ENCODE data around the gene PSME1.

PSME1 gene

GRCh38 chr14:24150567-24150966, 14.6 kb downstream of the PSME1 start:
- Histone ChIP-seq H3K79me2 (ENCODE audit: insufficient read depth, low read depth) (peaks cover 11% of the 10 kb centered on the region; the same call in 1 of the 2 replicates), H3K27ac (no peak overlapping the region)

GRCh38 chr14:24150993-24151392, 15.0 kb downstream of the PSME1 start:
- Histone ChIP-seq H3K79me2 (ENCODE audit: insufficient read depth, low read depth) (peaks cover 7% of the 10 kb centered on the region; the same call in 1 of the 2 replicates), H3K4me2 (no peak overlapping the region), H3K27me3 (ENCODE audit: insufficient read depth, low read depth) (no peaks in the 10 kb centered on the region), H4K20me1 (ENCODE audit: insufficient read depth) (no peaks in the 10 kb centered on the region), H3K4me1 (ENCODE audit: low read depth, poor library complexity, severe bottlenecking) (no peaks in the 10 kb centered on the region), H2AFZ (ENCODE audit: low read depth) (no peak overlapping the region), H3K4me3 (IDR thresholded peaks at IDR 0.05; ENCODE audit: insufficient read depth, low read depth, low read length) (no peak overlapping the region), H3K9ac (no peak overlapping the region), H3K36me3 (ENCODE audit: insufficient read depth) (no peaks in the 10 kb centered on the region), H3K27ac (no peak overlapping the region)
- no peak for TF ChIP-seq CTCF (conservative IDR thresholded peaks at IDR 0.05; ENCODE audit: low read depth, low read length)

More at GRCh38 chr14:24150567-24150966, 14.6 kb downstream of the PSME1 start:
- Histone ChIP-seq H3K4me3 (IDR thresholded peaks at IDR 0.05; ENCODE audit: insufficient read depth, low read depth, low read length) (no peak overlapping the region), H3K36me3 (ENCODE audit: insufficient read depth) (no peaks in the 10 kb centered on the region), H4K20me1 (ENCODE audit: insufficient read depth) (no peaks in the 10 kb centered on the region), H3K27me3 (ENCODE audit: insufficient read depth, low read depth) (no peaks in the 10 kb centered on the region), H3K4me1 (ENCODE audit: low read depth, poor library complexity, severe bottlenecking) (peaks cover 2% of the 10 kb centered on the region), H3K4me2 (no peak overlapping the region), H3K9ac (no peak overlapping the region), H2AFZ (ENCODE audit: low read depth) (no peak overlapping the region)
- no peak for TF ChIP-seq CTCF (conservative IDR thresholded peaks at IDR 0.05; ENCODE audit: low read depth, low read length)

GRCh38 chr14:24151404-24152080, 15.5 kb downstream of the PSME1 start:
- no peak for TF ChIP-seq CTCF (conservative IDR thresholded peaks at IDR 0.05; ENCODE audit: low read depth, low read length)
- Histone ChIP-seq H2AFZ (ENCODE audit: low read depth) (no peak overlapping the region), H3K4me2 (no peak overlapping the region), H3K79me2 (ENCODE audit: insufficient read depth, low read depth) (peaks cover 4% of the 10 kb centered on the region; the same call in 1 of the 2 replicates), H3K27ac (no peak overlapping the region), H3K4me1 (ENCODE audit: low read depth, poor library complexity, severe bottlenecking) (no peaks in the 10 kb centered on the region), H3K36me3 (ENCODE audit: insufficient read depth) (no peaks in the 10 kb centered on the region), H4K20me1 (ENCODE audit: insufficient read depth) (no peaks in the 10 kb centered on the region), H3K27me3 (ENCODE audit: insufficient read depth, low read depth) (no peaks in the 10 kb centered on the region), H3K9ac (no peak overlapping the region), H3K4me3 (IDR thresholded peaks at IDR 0.05; ENCODE audit: insufficient read depth, low read depth, low read length) (no peak overlapping the region)

GRCh38 chr14:24155100-24155499, 19.1 kb downstream of the PSME1 start:
- Histone ChIP-seq H3K27ac (no peak overlapping the region), H3K36me3 (ENCODE audit: insufficient read depth) (no peaks in the 10 kb centered on the region)

More at GRCh38 chr14:24155100-24155499, 19.1 kb downstream of the PSME1 start:
- Histone ChIP-seq H2AFZ (ENCODE audit: low read depth) (no peak overlapping the region), H3K4me1 (ENCODE audit: low read depth, poor library complexity, severe bottlenecking) (no peaks in the 10 kb centered on the region), H4K20me1 (ENCODE audit: insufficient read depth) (no peaks in the 10 kb centered on the region), H3K27me3 (ENCODE audit: insufficient read depth, low read depth) (no peaks in the 10 kb centered on the region), H3K9ac (no peak overlapping the region), H3K79me2 (ENCODE audit: insufficient read depth, low read depth) (no peaks in the 10 kb centered on the region), H3K4me3 (IDR thresholded peaks at IDR 0.05; ENCODE audit: insufficient read depth, low read depth, low read length) (no peak overlapping the region), H3K4me2 (no peak overlapping the region)
- no peak for TF ChIP-seq CTCF (conservative IDR thresholded peaks at IDR 0.05; ENCODE audit: low read depth, low read length)
